Epithelial cell of proximal tubule (primary cell): ENCODE results near the gene NTN5. TPM values are rescaled to one million over a fixed set of nuclear protein-coding genes. Genes with fewer than 3 reads are reported as not detected.
"Not testable (repeated sequence)": the region's sequence is repeated elsewhere in the genome, so short reads cannot be mapped to it uniquely, and the experiment has no call there.

Experiments
- DNase-seq: peaks from one replicate; pipeline ENCODE4 v3.0.0-alpha.2; 2011; ENCODE audit warnings: low read depth
- H3K4me3 ChIP-seq: 2 replicates; pipeline ENCODE4 v1.5.1; 2011; ENCODE audit warnings: low read depth, mild to moderate bottlenecking, low read length
- CTCF ChIP-seq: conservative IDR thresholded peaks from 2 replicates; pipeline ENCODE4 v1.5.1; 2012; ENCODE audit warnings: low read depth, mild to moderate bottlenecking, low read length
- total RNA-seq: library from RNA; depleted of rRNA; stranded (reverse); fragments of >200 nt; gene quantifications from 2 replicates; pipeline ENCODE4 v1.2.3, GENCODE V29; 2015

NTN5 gene
- total RNA-seq, 1 donor from 2014 or later: not detected

GRCh38 chr19:48635966-48636858, 36.6 kb downstream of the NTN5 start:
- peak overlapping the region; percentile 79 for H3K4me3 ChIP-seq
- no peak for TF ChIP-seq CTCF
- DNase-seq: no peak

GRCh38 chr19:48635263-48635965, 37.4 kb downstream of the NTN5 start:
- peak overlapping the region; percentile 79 for H3K4me3 ChIP-seq
- no peak for DNase-seq

GRCh38 chr19:48634424-48635262, 38.2 kb downstream of the NTN5 start:
- no peak for TF ChIP-seq CTCF
- peak; percentile 64 for DNase-seq
- H3K4me3 ChIP-seq: peak overlapping the region; percentile 79

More at GRCh38 chr19:48635263-48635965, 37.4 kb downstream of the NTN5 start:
- TF ChIP-seq CTCF: no peak

- DNase-seq: no peak
- TF ChIP-seq CTCF: no peak
- peak overlapping the region; percentile 45 for H3K4me3 ChIP-seq
Measured at GRCh38 chr19:48634036-48634342, 38.8 kb downstream of the NTN5 start.

- no peak for TF ChIP-seq CTCF
- DNase-seq: no peak
- peak overlapping the region; percentile 45 for H3K4me3 ChIP-seq
Measured at GRCh38 chr19:48633148-48634035, 39.4 kb downstream of the NTN5 start.

GRCh38 chr19:48632692-48633147, 40.1 kb downstream of the NTN5 start:
- H3K4me3 ChIP-seq: no peak overlapping the region
- no peak for TF ChIP-seq CTCF
- no peak for DNase-seq

GRCh38 chr19:48632286-48632685, 40.5 kb downstream of the NTN5 start:
- H3K4me3 ChIP-seq, DNase-seq: not testable (repeated sequence)
